Transverse colon (tissue), 4 donors: Measurements from ENCODE around the gene EBF3.

Experiments used
- EP300 ChIP-seq: sonication (generic); formaldehyde crosslinking; IDR thresholded peaks from one replicate; pipeline ENCODE4 v1.6.1; 2017; ENCODE audit warnings: antibody characterized with exemption, low read depth
- POLR2A ChIP-seq: fragments of 450-650 bp; IDR thresholded peaks from one replicate; pipeline ENCODE4 v1.6.1; 2016; ENCODE audit warnings: antibody characterized with exemption, mild to moderate bottlenecking, moderate library complexity
- POLR2AphosphoS5 ChIP-seq, 3 donors: sonication (generic); formaldehyde crosslinking; IDR thresholded peaks; one replicate each; pipeline ENCODE4 v1.6.1; 2016; ENCODE audit warnings: antibody characterized with exemption in 3 of 3
- TF ChIP-seq, protein P1 (sequence below), 5 experiments: fragments of 200-600 bp in 3 of 5; fragments of 450-650 bp in 2 of 5; sonication (generic) in 3 of 5; IDR thresholded peaks; 1 replicate in 2 of 5; 2 replicates in 3 of 5; pipeline ENCODE4 v1.5.1; 2016 to 2017; ENCODE audit warnings: antibody characterized with exemption in 5 of 5, inconsistent platforms in 3 of 5, mild to moderate bottlenecking in 2 of 5, moderate library complexity in 1 of 5

DNA sequence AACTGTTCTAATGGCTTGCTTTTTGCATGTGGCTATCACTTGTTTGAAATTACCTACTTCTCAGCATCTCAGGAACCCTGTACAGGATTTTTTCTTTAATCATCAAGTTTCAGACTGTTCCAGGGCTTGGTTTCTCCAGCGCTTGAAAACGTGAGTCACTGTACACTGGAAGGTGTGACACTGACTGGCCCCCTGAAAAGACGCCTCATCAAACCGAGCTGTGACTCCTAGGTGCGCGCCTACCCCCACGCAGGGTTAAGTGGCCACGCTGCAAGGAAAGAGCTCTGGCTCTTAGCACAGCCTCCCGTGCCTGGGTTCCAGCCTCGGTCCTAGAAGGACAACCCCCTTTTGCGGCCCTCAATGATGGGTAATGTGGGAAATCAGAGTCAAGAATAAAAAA is 81.0 kb downstream of the EBF3 start:
- TF ChIP-seq POLR2A (no peak), EP300 (no peak), POLR2AphosphoS5 (IDR thresholded peaks at IDR 0.05) (no peak)
- TF ChIP-seq, protein P1, sequence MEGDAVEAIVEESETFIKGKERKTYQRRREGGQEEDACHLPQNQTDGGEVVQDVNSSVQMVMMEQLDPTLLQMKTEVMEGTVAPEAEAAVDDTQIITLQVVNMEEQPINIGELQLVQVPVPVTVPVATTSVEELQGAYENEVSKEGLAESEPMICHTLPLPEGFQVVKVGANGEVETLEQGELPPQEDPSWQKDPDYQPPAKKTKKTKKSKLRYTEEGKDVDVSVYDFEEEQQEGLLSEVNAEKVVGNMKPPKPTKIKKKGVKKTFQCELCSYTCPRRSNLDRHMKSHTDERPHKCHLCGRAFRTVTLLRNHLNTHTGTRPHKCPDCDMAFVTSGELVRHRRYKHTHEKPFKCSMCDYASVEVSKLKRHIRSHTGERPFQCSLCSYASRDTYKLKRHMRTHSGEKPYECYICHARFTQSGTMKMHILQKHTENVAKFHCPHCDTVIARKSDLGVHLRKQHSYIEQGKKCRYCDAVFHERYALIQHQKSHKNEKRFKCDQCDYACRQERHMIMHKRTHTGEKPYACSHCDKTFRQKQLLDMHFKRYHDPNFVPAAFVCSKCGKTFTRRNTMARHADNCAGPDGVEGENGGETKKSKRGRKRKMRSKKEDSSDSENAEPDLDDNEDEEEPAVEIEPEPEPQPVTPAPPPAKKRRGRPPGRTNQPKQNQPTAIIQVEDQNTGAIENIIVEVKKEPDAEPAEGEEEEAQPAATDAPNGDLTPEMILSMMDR (IDR thresholded peaks at IDR 0.05): no peak
